HEK293T (cell line): ENCODE results near the gene CACNA1C.

Source experiments
- CTCF ChIA-PET: fragments of 350-600 bp; formaldehyde crosslinking; extraction: SDS; loops from one replicate; lab custom pipeline; 2021; ENCODE audit warnings: antibody characterized with exemption, inconsistent platforms; lab: Yijun Ruan, JAX
- POLR2A ChIA-PET: fragments of 350-600 bp; formaldehyde crosslinking; extraction: SDS; loops from one replicate; lab custom pipeline; 2020; ENCODE audit warnings: antibody characterized with exemption, inconsistent platforms; lab: Yijun Ruan, JAX
- DNase-seq: peaks from one replicate; pipeline ENCODE4 v3.0.0; 2012; ENCODE audit warnings: mixed read lengths; ENCODE audit errors: extremely low spot score
- ARNT ChIP-seq: fragments of 450-650 bp; IDR thresholded peaks from 2 replicates; pipeline ENCODE4 v1.6.1; 2017; ENCODE audit warnings: mild to moderate bottlenecking
- BHLHE40 ChIP-seq: fragments of 450-650 bp; IDR thresholded peaks from 2 replicates; pipeline ENCODE4 v1.6.1; 2016; ENCODE audit warnings: mild to moderate bottlenecking, moderate library complexity, borderline replicate concordance
- CTBP1 ChIP-seq: fragments of 450-650 bp; IDR thresholded peaks from 2 replicates; pipeline ENCODE4 v1.6.1; 2016; ENCODE audit warnings: borderline replicate concordance
- ELF4 ChIP-seq: fragments of 450-650 bp; IDR thresholded peaks from 2 replicates; pipeline ENCODE4 v1.6.1; 2017; ENCODE audit warnings: antibody characterized with exemption
- FOXA1 ChIP-seq: fragments of 450-650 bp; IDR thresholded peaks from 2 replicates; pipeline ENCODE4 v1.6.1; 2016; ENCODE audit warnings: mild to moderate bottlenecking
- FOXK2 ChIP-seq: fragments of 450-650 bp; IDR thresholded peaks from 2 replicates; pipeline ENCODE4 v1.6.1; 2016; ENCODE audit warnings: mild to moderate bottlenecking
- FOXM1 ChIP-seq: fragments of 450-650 bp; IDR thresholded peaks from 2 replicates; pipeline ENCODE4 v1.6.1; 2017; ENCODE audit warnings: mild to moderate bottlenecking, borderline replicate concordance
- HDGF ChIP-seq: fragments of 450-650 bp; IDR thresholded peaks from 2 replicates; pipeline ENCODE4 v1.6.1; 2017; ENCODE audit warnings: antibody characterized with exemption, borderline replicate concordance
- L3MBTL2 ChIP-seq: fragments of 450-650 bp; conservative IDR thresholded peaks from 2 replicates; pipeline ENCODE4 v1.6.1; 2016; ENCODE audit warnings: mild to moderate bottlenecking
- LEF1 ChIP-seq: fragments of 450-650 bp; IDR thresholded peaks from 2 replicates; pipeline ENCODE4 v1.6.1; 2017; ENCODE audit warnings: mild to moderate bottlenecking, borderline replicate concordance
- NFRKB ChIP-seq: fragments of 450-650 bp; IDR thresholded peaks from 2 replicates; pipeline ENCODE4 v1.6.1; 2016; ENCODE audit warnings: mild to moderate bottlenecking, moderate library complexity
- SP1 ChIP-seq: fragments of 450-650 bp; IDR thresholded peaks from 2 replicates; pipeline ENCODE4 v1.6.1; 2017
- SUZ12 ChIP-seq: fragments of 450-650 bp; IDR thresholded peaks from 2 replicates; pipeline ENCODE4 v1.6.1; 2016; ENCODE audit warnings: mild to moderate bottlenecking
- TARDBP ChIP-seq: fragments of 450-650 bp; IDR thresholded peaks from 2 replicates; pipeline ENCODE4 v1.6.1; 2016
- ZNF384 ChIP-seq: fragments of 450-650 bp; IDR thresholded peaks from 2 replicates; pipeline ENCODE4 v1.6.1; 2016
- TF ChIP-seq, protein P1 (sequence below): fragments of 450-650 bp; IDR thresholded peaks from 2 replicates; pipeline ENCODE4 v1.6.1; 2016

Gene CACNA1C

DNA sequence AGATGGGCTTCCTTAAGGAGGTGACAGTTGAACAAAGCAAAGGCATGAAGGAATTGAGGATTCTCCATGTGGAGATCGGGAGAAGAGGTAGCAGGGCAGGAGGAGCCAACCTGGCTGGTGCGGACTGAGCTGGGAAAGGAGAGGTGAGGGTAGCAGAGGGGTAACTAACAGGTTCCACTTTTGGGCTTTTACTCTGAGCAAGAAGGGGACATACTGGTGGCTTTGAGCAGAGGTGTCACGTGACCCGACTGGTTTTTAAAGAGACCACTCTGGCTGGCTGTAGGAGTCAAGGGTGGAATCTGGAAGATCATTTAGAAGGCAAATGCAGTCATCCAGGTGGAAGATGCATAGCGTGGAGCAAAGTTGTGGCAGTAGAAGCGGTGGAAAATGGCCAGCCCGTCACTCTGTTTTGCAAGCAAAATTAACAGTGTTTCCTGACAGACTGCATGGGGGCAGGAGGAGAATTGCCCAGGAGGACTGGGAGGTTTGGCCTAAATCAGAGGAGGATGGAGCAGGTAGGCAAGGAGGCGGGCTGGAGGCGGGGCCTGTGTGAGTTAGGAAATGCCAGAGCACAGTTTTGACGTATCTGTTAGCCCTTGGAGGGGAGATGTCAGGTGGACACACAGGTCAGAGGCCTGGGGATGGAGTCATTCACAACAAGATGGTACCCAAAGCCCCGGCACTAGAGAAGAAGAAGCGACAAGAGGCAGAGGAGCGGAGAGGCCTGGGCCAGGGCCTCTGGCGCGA lies 585.7 kb downstream of the CACNA1C start:
- ChIA-PET POLR2A (no interaction called here), CTCF (no interaction called here)
- TF ChIP-seq LEF1 (no peak), NFRKB (no peak), L3MBTL2 (no peak), ZNF384 (no peak), SUZ12 (no peak), FOXA1 (no peak), ELF4 (no peak), FOXK2 (no peak), BHLHE40 (no peak), ARNT (no peak), CTBP1 (no peak), FOXM1 (no peak), HDGF (no peak)
- no peak for DNase-seq

DNA sequence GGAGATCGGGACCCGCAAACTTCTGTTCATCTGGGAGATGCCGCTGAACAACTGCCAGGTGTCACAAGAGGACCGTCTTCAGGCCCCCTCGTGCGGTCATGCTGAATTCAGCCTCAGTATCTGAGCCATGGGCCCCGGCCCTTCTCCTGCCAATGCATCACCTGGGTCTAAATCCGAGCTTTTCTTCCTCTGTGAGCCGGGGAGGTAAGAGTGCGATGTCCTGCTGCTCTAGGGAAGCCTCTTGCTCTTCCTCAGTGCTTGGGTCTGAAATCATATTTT lies 586.2 kb downstream of the CACNA1C start:
- DNase-seq, result no peak
- ChIA-PET POLR2A (no interaction called here), CTCF (no interaction called here)
- TF ChIP-seq SUZ12 (no peak), FOXK2 (no peak), HDGF (no peak), SP1 (no peak), ARNT (no peak)

DNA sequence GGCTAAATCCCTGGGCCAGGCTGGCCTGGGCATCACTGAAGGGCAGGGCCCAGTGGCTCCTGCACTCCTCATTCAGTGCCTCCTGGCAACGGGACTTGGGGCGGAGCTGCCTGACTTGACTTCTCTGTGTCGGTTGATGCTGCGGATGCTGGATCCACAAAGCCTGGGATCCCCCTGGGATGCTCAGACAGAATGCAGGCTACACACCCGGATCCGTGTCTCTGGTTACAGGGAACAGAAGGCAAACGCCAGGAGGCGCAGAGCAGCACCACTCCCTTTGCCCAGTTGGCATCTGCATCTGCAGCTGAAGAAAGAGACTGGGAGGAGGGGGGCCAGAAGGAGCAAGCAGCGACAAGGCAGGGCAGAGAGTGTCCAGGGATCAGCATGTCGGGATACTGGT lies 587.5 kb downstream of the CACNA1C start:
- DNase-seq, result no peak
- CTCF ChIA-PET, result interaction anchor here (0.6 to 1.5 kb wide), 4 partner anchors 8 to 592 kb away, joined by 3 to 4 read pairs (median 4); no protein-coding TSS in a partner anchor
- POLR2A ChIA-PET, result no interaction called here
- TF ChIP-seq ZNF384, result no peak
- no peak for TF ChIP-seq FOXM1
- TF ChIP-seq ELF4, result no peak
- no peak for TF ChIP-seq LEF1

DNA sequence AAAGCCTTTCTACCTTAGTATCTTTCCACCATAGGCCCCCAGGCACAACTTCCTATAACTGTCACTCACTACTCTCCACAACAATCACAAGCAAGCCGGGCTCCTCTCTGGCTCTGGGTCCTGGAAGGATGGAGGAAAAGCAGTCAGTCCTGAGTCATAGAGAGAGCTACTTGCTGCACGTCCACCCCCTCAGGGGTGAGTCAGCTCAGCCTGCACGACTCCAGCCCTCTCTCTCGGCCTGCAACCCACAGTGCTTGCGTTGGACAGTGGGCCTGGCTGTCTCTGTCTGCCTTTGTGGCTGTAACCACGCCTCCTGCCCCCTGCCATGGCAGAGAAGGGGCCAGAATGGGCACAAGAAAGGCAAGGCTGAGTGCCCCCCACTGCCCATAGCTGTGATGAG lies 587.9 kb downstream of the CACNA1C start:
- TF ChIP-seq LEF1 (no peak), L3MBTL2 (no peak), CTBP1 (no peak), SUZ12 (no peak), FOXK2 (no peak), HDGF (no peak)
- no peak for DNase-seq
- ChIA-PET CTCF (interaction anchor here (0.9 to 1.5 kb wide), 4 partner anchors 9 to 29 kb away, joined by 3 to 4 read pairs (median 4); no protein-coding TSS in a partner anchor), POLR2A (interaction anchor here (0.5 kb wide), 1 partner anchor 250 kb away, joined by 3 read pairs; the partner anchor contains the start of gene TULP3)

DNA sequence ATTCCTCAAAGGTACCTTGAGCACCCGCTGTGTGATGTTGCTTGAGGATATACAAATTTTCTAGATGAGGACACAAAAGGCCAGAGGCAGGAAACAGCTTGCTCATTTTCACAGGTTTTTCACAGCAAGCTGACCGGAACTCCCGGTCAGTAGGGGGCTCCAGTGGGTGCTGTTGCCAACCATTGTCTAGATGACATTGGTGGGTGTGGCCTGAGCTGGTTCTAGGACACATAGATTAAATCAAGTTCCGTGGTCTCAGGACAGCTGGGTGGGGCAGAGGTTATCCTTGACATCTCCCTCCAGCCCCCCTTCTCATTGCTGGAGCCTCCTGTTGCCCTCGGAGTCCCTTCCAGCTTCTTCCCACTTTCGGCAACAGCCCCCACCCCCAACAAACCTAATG lies 588.4 kb downstream of the CACNA1C start:
- TF ChIP-seq SP1, result no peak
- no peak for TF ChIP-seq NFRKB
- TF ChIP-seq ARNT, result no peak
- TF ChIP-seq LEF1, result no peak
- TF ChIP-seq FOXK2, result no peak
- no peak for TF ChIP-seq HDGF
- TF ChIP-seq L3MBTL2, result no peak
- TF ChIP-seq ZNF384, result no peak
- TF ChIP-seq ELF4, result no peak
- no peak for TF ChIP-seq CTBP1
- TF ChIP-seq BHLHE40, result no peak
- no peak for TF ChIP-seq FOXA1
- no peak for TF ChIP-seq TARDBP
- TF ChIP-seq FOXM1, result no peak
- no peak for TF ChIP-seq SUZ12
- TF ChIP-seq, protein P1, sequence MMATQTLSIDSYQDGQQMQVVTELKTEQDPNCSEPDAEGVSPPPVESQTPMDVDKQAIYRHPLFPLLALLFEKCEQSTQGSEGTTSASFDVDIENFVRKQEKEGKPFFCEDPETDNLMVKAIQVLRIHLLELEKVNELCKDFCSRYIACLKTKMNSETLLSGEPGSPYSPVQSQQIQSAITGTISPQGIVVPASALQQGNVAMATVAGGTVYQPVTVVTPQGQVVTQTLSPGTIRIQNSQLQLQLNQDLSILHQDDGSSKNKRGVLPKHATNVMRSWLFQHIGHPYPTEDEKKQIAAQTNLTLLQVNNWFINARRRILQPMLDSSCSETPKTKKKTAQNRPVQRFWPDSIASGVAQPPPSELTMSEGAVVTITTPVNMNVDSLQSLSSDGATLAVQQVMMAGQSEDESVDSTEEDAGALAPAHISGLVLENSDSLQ, result no peak
- ChIA-PET CTCF (interaction anchor here (0.9 to 1.5 kb wide), 4 partner anchors 8 to 58 kb away, joined by 3 to 4 read pairs (median 4); no protein-coding TSS in a partner anchor), POLR2A (interaction anchor here (0.5 kb wide), 1 partner anchor 249 kb away, joined by 3 read pairs; the partner anchor contains the start of gene TULP3)
- peak; percentile 48 for DNase-seq

DNA sequence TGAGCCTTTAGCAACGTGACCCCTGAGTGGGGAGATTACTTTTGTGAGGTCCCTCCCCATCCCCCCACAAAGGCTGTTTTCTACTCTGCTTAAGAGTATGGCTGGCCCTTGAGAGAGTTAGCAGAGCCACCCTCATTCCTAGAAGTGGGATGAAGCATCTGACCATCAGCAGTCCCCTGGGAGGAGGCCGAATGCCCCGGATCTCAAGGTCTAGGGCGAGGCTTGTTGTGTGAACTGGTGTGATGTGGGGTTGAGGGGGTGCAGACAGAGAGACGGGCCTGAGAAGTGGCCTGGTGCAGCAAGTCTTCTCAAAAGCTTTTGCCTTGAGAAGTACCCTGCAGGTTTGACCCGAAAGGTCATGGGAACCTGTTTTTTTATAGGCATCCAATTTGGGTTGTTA lies 589.0 kb downstream of the CACNA1C start:
- ChIA-PET POLR2A (no interaction called here), CTCF (interaction anchor here (0.9 to 1.5 kb wide), 3 partner anchors 10 to 59 kb away, joined by 3 to 4 read pairs (median 3); no protein-coding TSS in a partner anchor)
- TF ChIP-seq TARDBP (no peak), ARNT (no peak), SUZ12 (no peak), L3MBTL2 (no peak), ELF4 (no peak), HDGF (no peak), LEF1 (no peak)
- TF ChIP-seq, protein P1, result no peak
- DNase-seq, result no peak

DNA sequence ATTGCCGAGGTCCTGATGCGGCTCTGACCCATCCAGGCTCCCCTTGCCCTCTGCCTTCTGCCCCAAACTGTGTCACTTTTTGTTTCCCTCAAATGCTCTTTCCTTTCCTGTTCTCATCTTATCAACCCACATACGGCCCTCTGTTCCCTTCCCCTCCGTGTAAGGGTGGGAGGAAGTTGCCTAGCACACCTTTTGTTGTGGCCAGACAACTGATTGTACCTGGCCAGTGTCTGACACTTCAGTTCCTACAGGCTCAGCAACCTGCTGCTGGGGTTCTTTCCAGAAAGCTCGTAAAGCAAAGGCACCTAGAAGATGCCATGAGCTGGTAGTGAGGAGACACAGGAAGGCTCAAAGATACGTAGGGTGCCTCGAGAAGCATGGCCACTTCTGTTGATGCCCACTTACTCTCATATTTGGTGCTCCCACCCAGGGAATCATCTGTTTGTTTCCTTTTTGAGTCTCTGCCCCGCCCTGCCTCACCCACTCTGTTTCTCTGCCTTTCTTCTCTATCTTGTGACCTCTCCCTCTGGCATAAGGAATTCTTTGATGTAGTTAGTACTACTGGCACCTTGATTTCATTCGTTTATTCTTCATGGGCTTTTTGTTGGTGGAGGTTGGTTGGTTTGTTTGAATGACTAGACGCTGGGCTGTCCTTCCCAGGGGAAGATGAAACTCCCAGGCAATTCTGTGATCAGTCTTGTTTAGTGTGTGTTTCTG lies 589.5 kb downstream of the CACNA1C start:
- CTCF ChIA-PET, result interaction anchor here (0.9 kb wide), 1 partner anchor 59 kb away, joined by 3 read pairs; no protein-coding TSS in a partner anchor
- POLR2A ChIA-PET, result no interaction called here
- no peak for TF ChIP-seq SUZ12
- TF ChIP-seq ELF4, result no peak
- no peak for TF ChIP-seq FOXA1
- no peak for TF ChIP-seq NFRKB
- no peak for TF ChIP-seq L3MBTL2
- no peak for TF ChIP-seq LEF1
- no peak for TF ChIP-seq CTBP1
- no peak for TF ChIP-seq ARNT
- TF ChIP-seq BHLHE40, result no peak
- TF ChIP-seq TARDBP, result no peak
- TF ChIP-seq FOXM1, result no peak
- no peak for TF ChIP-seq FOXK2
- TF ChIP-seq SP1, result no peak
- TF ChIP-seq ZNF384, result no peak
- no peak for TF ChIP-seq HDGF
- TF ChIP-seq, protein P1, result no peak
- no peak for DNase-seq
